Neural cell (in vitro differentiated cells): Measurements from ENCODE around the gene SYT6. TPM values are rescaled to one million over a fixed set of nuclear protein-coding genes. Genes with fewer than 3 reads are reported as not detected.

Experiments
- H2AFZ ChIP-seq: fragments of 200-600, 300-800 bp; sonication (generic), shearing (Covaris generic); 2 replicates; pipeline ENCODE4 v1.6.0; 2014; ENCODE audit warnings: low read depth, mild to moderate bottlenecking, antibody characterized with exemption, low read length, moderate library complexity
- H3F3A ChIP-seq: fragments of 200-600 bp; shearing (Covaris generic); 2 replicates; pipeline ENCODE4 v1.6.1; 2016; ENCODE audit warnings: mild to moderate bottlenecking, moderate library complexity, mixed read lengths, antibody characterized with exemption, low read length; ENCODE audit not compliant: insufficient read depth, poor library complexity, severe bottlenecking
- H3K27ac ChIP-seq: fragments of 200-600, 300-800 bp; sonication (generic), shearing (Covaris generic); 2 replicates; pipeline ENCODE4 v1.5.1; 2014; ENCODE audit warnings: mild to moderate bottlenecking, low read length, moderate library complexity
- H3K27me3 ChIP-seq: fragments of 300-800, 200-600 bp; sonication (generic), shearing (Covaris generic); 2 replicates; pipeline ENCODE4 v1.6.0; 2014; ENCODE audit warnings: mild to moderate bottlenecking, low read depth, low read length, moderate library complexity; ENCODE audit not compliant: insufficient read depth
- H3K36me3 ChIP-seq: fragments of 300-800, 200-600 bp; sonication (generic), shearing (Covaris generic); 2 replicates; pipeline ENCODE4 v1.5.1; 2014; ENCODE audit warnings: mild to moderate bottlenecking, antibody characterized with exemption, low read length, moderate library complexity; ENCODE audit not compliant: insufficient read depth
- H3K4me2 ChIP-seq: fragments of 300-800, 200-600 bp; sonication (generic), shearing (Covaris generic); 2 replicates; pipeline ENCODE4 v1.6.0; 2014; ENCODE audit warnings: mild to moderate bottlenecking, low read length
- H3K4me3 ChIP-seq: fragments of 300-800, 200-600 bp; sonication (generic), shearing (Covaris generic); 2 replicates; pipeline ENCODE4 v1.5.1; 2014; ENCODE audit warnings: mild to moderate bottlenecking, low read length, moderate library complexity
- H3K79me2 ChIP-seq: fragments of 200-600 bp; shearing (Covaris generic); replicated peaks from 2 replicates; pipeline ENCODE4 v1.6.0; 2014; ENCODE audit warnings: mild to moderate bottlenecking, low read length, moderate library complexity; ENCODE audit not compliant: insufficient read depth
- H3K9ac ChIP-seq: fragments of 300-800, 200-600 bp; sonication (generic), shearing (Covaris generic); 2 replicates; pipeline ENCODE4 v1.6.1; 2016; ENCODE audit warnings: mild to moderate bottlenecking, low read length, mixed read lengths
- H3K9me2 ChIP-seq: fragments of 200-600 bp; shearing (Covaris generic); 2 replicates; pipeline ENCODE4 v1.6.1; 2016; ENCODE audit warnings: mild to moderate bottlenecking, low read length, mixed read lengths; ENCODE audit not compliant: insufficient read depth
- H3K9me3 ChIP-seq: fragments of 200-600, 300-800 bp; sonication (generic), shearing (Covaris generic); 2 replicates; pipeline ENCODE4 v1.6.1; 2016; ENCODE audit warnings: mild to moderate bottlenecking, mixed run types, low read length, moderate library complexity, mixed read lengths
- H4K20me1 ChIP-seq: fragments of 200-600 bp; shearing (Covaris generic); 2 replicates; pipeline ENCODE4 v1.6.1; 2016; ENCODE audit warnings: mild to moderate bottlenecking, mixed run types; ENCODE audit not compliant: insufficient read depth
- CTCF ChIP-seq: fragments of 450-650 bp; IDR thresholded peaks from 2 replicates; pipeline ENCODE4 v1.5.1; 2014; ENCODE audit warnings: antibody characterized with exemption, mild to moderate bottlenecking, moderate library complexity; ENCODE audit not compliant: poor library complexity, severe bottlenecking
- EP300 ChIP-seq: fragments of 450-650 bp; conservative IDR thresholded peaks from 2 replicates; pipeline ENCODE4 v1.6.1; 2014; ENCODE audit warnings: antibody characterized with exemption, mild to moderate bottlenecking, moderate library complexity; ENCODE audit not compliant: poor library complexity, severe bottlenecking
- EZH2 ChIP-seq: fragments of 200-600, 300-800 bp; shearing (Covaris generic), sonication (generic); IDR thresholded peaks from 2 replicates; pipeline ENCODE4 v1.6.1; 2014; ENCODE audit warnings: antibody characterized with exemption, low read length, borderline replicate concordance, mild to moderate bottlenecking; ENCODE audit not compliant: insufficient read depth, poor library complexity, severe bottlenecking
- MXI1 ChIP-seq: fragments of 450-650 bp; conservative IDR thresholded peaks from 2 replicates; pipeline ENCODE4 v1.6.1; 2014; ENCODE audit warnings: antibody characterized with exemption, mild to moderate bottlenecking; ENCODE audit not compliant: poor library complexity, severe bottlenecking
- POLR2AphosphoS5 ChIP-seq: IDR thresholded peaks from 2 replicates; pipeline ENCODE4 v1.6.1; 2012
- RAD21 ChIP-seq: fragments of 450-650 bp; conservative IDR thresholded peaks from 2 replicates; pipeline ENCODE4 v1.6.1; 2014; ENCODE audit warnings: antibody characterized with exemption, mild to moderate bottlenecking, moderate library complexity
- REST ChIP-seq: IDR thresholded peaks from 2 replicates; pipeline ENCODE4 v1.6.1; 2012; ENCODE audit warnings: borderline replicate concordance
- SMC3 ChIP-seq: fragments of 450-650 bp; conservative IDR thresholded peaks from 2 replicates; pipeline ENCODE4 v1.6.1; 2014; ENCODE audit warnings: antibody characterized with exemption, mild to moderate bottlenecking, moderate library complexity; ENCODE audit not compliant: poor library complexity
- TAF1 ChIP-seq: IDR thresholded peaks from 2 replicates; pipeline ENCODE4 v1.6.1; 2012; ENCODE audit warnings: low read depth
- polyA plus RNA-seq: library from polyadenylated mRNA; depleted of rRNA; stranded (reverse); fragments of >200 nt; gene quantifications from 2 replicates; pipeline ENCODE4 v1.2.3, GENCODE V29; 2014

Gene SYT6
- polyA plus RNA-seq, 1 donor from 2014 or later, result 8.1 TPM

- Histone ChIP-seq H3K27me3 (no peaks in the 10 kb centered on the region), H3K4me3 (no peak overlapping the region), H3K9me3 (no peaks in the 10 kb centered on the region), H3K27ac (no peak overlapping the region), H3K4me2 (no peak overlapping the region), H2AFZ (no peak overlapping the region), H3K36me3 (no peaks in the 10 kb centered on the region), H3K9ac (no peak overlapping the region), H3F3A (no peaks in the 10 kb centered on the region), H3K79me2 (no peaks in the 10 kb centered on the region), H3K9me2 (no peaks in the 10 kb centered on the region), H4K20me1 (no peaks in the 10 kb centered on the region)
- TF ChIP-seq REST (no peak), RAD21 (no peak), MXI1 (no peak), CTCF (no peak), TAF1 (no peak), POLR2AphosphoS5 (no peak), EZH2 (no peak), EP300 (no peak), SMC3 (no peak)
Measured at GRCh38 chr1:114118351-114118990, 35.2 kb downstream of the SYT6 start.

- Histone ChIP-seq H2AFZ (no peak overlapping the region), H3K9me2 (no peaks in the 10 kb centered on the region), H3K27ac (no peak overlapping the region), H3K9me3 (no peaks in the 10 kb centered on the region), H3K36me3 (no peaks in the 10 kb centered on the region), H3K4me3 (no peak overlapping the region), H3F3A (no peaks in the 10 kb centered on the region), H4K20me1 (no peaks in the 10 kb centered on the region), H3K9ac (no peak overlapping the region), H3K79me2 (no peaks in the 10 kb centered on the region), H3K4me2 (no peak overlapping the region), H3K27me3 (no peaks in the 10 kb centered on the region)
- no peak for TF ChIP-seq CTCF
- TF ChIP-seq EP300, result no peak
- no peak for TF ChIP-seq MXI1
- no peak for TF ChIP-seq SMC3
- no peak for TF ChIP-seq REST
- no peak for TF ChIP-seq TAF1
- no peak for TF ChIP-seq EZH2
- TF ChIP-seq POLR2AphosphoS5, result no peak
- no peak for TF ChIP-seq RAD21
Measured at GRCh38 chr1:114117654-114118053, 36.0 kb downstream of the SYT6 start.
